CD8-positive, alpha-beta memory T cell (primary cell): ENCODE data around the gene COL19A1. TPM values are rescaled to one million over a fixed set of nuclear protein-coding genes. Genes with fewer than 3 reads are reported as not detected.

Experiments used
- CTCF ChIA-PET: fragments of 350-600 bp; sonication (Branson Sonifier 250); formaldehyde crosslinking; loops from one replicate; lab custom pipeline; 2021; ENCODE audit warnings: antibody characterized with exemption; lab: Charles Lee
- POLR2A ChIA-PET: fragments of 350-600 bp; sonication (Branson Sonifier 250); formaldehyde crosslinking; loops from one replicate; lab custom pipeline; 2021; ENCODE audit warnings: antibody characterized with exemption; lab: Charles Lee
- DNase-seq, 5 donors: peaks; one replicate each; pipeline versions ENCODE4 v3.0.0 to v3.0.0-alpha.2; 2020 to 2022; ENCODE audit warnings: mixed read lengths in 1 of 5
- H3K27ac ChIP-seq: one replicate; pipeline ENCODE4 v1.7.0; 2013; ENCODE audit warnings: low read depth, mild to moderate bottlenecking, low read length, moderate library complexity
- H3K27me3 ChIP-seq: 2 replicates; pipeline ENCODE4 v1.7.0; 2013; ENCODE audit warnings: low read length, mild to moderate bottlenecking; ENCODE audit not compliant: insufficient read depth, poor library complexity, severe bottlenecking
- H3K36me3 ChIP-seq: 2 replicates; pipeline ENCODE4 v1.7.0; 2013; ENCODE audit warnings: mild to moderate bottlenecking, low read length, moderate library complexity; ENCODE audit not compliant: insufficient read depth
- H3K4me1 ChIP-seq: 2 replicates; pipeline ENCODE4 v1.7.0; 2013; ENCODE audit warnings: mild to moderate bottlenecking, low read length, moderate library complexity; ENCODE audit not compliant: insufficient read depth
- H3K4me3 ChIP-seq: 2 replicates; pipeline ENCODE4 v1.7.0; 2013; ENCODE audit warnings: mild to moderate bottlenecking, low read length
- H3K9me3 ChIP-seq: 2 replicates; pipeline ENCODE4 v1.7.0; 2013; ENCODE audit warnings: mild to moderate bottlenecking, low read length
- H3K27ac Mint-ChIP-seq, 8 donors: one replicate each; pipeline ENCODE4 v1.8.0; 2020 to 2021; ENCODE audit warnings: mixed read lengths in 8 of 8, mild to moderate bottlenecking in 6 of 8, inconsistent platforms in 3 of 8, moderate library complexity in 3 of 8
- H3K27me3 Mint-ChIP-seq, 2 donors: one replicate each; pipeline ENCODE4 v1.8.0; 2020 to 2021; ENCODE audit warnings: mixed read lengths in 2 of 2, mild to moderate bottlenecking in 1 of 2, moderate library complexity in 1 of 2
- H3K36me3 Mint-ChIP-seq, 3 donors: one replicate each; pipeline ENCODE4 v1.8.0; 2020 to 2021; ENCODE audit warnings: mixed read lengths in 3 of 3, inconsistent platforms in 1 of 3, mild to moderate bottlenecking in 1 of 3
- H3K4me1 Mint-ChIP-seq, 3 donors: one replicate each; pipeline ENCODE4 v1.8.0; 2020 to 2021; ENCODE audit warnings: mixed read lengths in 3 of 3, inconsistent platforms in 1 of 3, mild to moderate bottlenecking in 1 of 3
- H3K4me3 Mint-ChIP-seq, 7 donors: one replicate each; pipeline ENCODE4 v1.8.0; 2020 to 2021; ENCODE audit warnings: mixed read lengths in 7 of 7, mild to moderate bottlenecking in 6 of 7, moderate library complexity in 4 of 7, inconsistent platforms in 2 of 7
- H3K9me3 Mint-ChIP-seq, 5 donors: one replicate each; pipeline ENCODE4 v1.8.0; 2020 to 2022; ENCODE audit warnings: mixed read lengths in 5 of 5, mild to moderate bottlenecking in 3 of 5, moderate library complexity in 2 of 5, inconsistent platforms in 1 of 5
- polyA plus RNA-seq: library from polyadenylated mRNA; unstranded; fragments of 300-500 nt; fragmentation: Illumina TruSeq; gene quantifications from one replicate; pipeline ENCODE4 v1.2.3, GENCODE V29; 2021
- total RNA-seq, 2 experiments: library from RNA; stranded (reverse); gene quantifications; one replicate each; pipeline ENCODE4 v1.2.3, GENCODE V29; 2021

The COL19A1 gene
- total and polyA plus RNA-seq, 3 experiments from 2014 or later, result 0.07 to 0.33 TPM; not detected in 1

GRCh38 chr6:69846770-69847491, 19.4 kb upstream of the COL19A1 start:
- Mint-ChIP-seq H3K4me3 (no peak overlapping the region), H3K4me1 (no peaks in the 10 kb centered on the region)
- CTCF ChIA-PET, result interaction anchor here (1.1 kb wide), 1 partner anchor 12 kb away, joined by 3 read pairs; no protein-coding TSS in a partner anchor

GRCh38 chr6:69847492-69847788, 18.9 kb upstream of the COL19A1 start:
- ChIA-PET POLR2A (interaction anchor here (0.6 kb wide), 1 partner anchor 9 kb away, joined by 4 read pairs; no protein-coding TSS in a partner anchor), CTCF (interaction anchor here (1.1 kb wide), 1 partner anchor 12 kb away, joined by 3 read pairs; no protein-coding TSS in a partner anchor)
- no peak overlapping the region for H3K4me3 Mint-ChIP-seq
- Histone ChIP-seq H3K4me3 (no peak overlapping the region), H3K27me3 (no peaks in the 10 kb centered on the region), H3K4me1 (no peaks in the 10 kb centered on the region), H3K9me3 (no peaks in the 10 kb centered on the region), H3K27ac (no peak overlapping the region), H3K36me3 (no peaks in the 10 kb centered on the region)
- no peaks in the 10 kb centered on the region for H3K4me1 Mint-ChIP-seq
- H3K9me3 Mint-ChIP-seq, result peaks cover 0 to 2% (median 0%) of the 10 kb centered on the region in 5 donors
- H3K27me3 Mint-ChIP-seq, result peaks cover 12 to 48% of the 10 kb centered on the region in 2 donors
- H3K36me3 Mint-ChIP-seq, result peaks cover 0 to 1% (median 0%) of the 10 kb centered on the region in 3 donors
- no peak overlapping the region for H3K27ac Mint-ChIP-seq
- DNase-seq, result no peak

More at GRCh38 chr6:69846770-69847491, 19.4 kb upstream of the COL19A1 start:
- H3K4me3 ChIP-seq, result no peak overlapping the region
- DNase-seq, result no peak
- no peak overlapping the region for H3K27ac Mint-ChIP-seq
- POLR2A ChIA-PET, result no interaction called here
- H3K36me3 Mint-ChIP-seq, result peaks cover 0 to 1% (median 0%) of the 10 kb centered on the region in 3 donors
- no peaks in the 10 kb centered on the region for H3K27me3 ChIP-seq
- H3K4me1 ChIP-seq, result no peaks in the 10 kb centered on the region
- no peaks in the 10 kb centered on the region for H3K9me3 ChIP-seq
- H3K27ac ChIP-seq, result no peak overlapping the region
- H3K9me3 Mint-ChIP-seq, result no peaks in the 10 kb centered on the region
- H3K27me3 Mint-ChIP-seq, result peaks cover 11 to 49% of the 10 kb centered on the region in 2 donors
- H3K36me3 ChIP-seq, result no peaks in the 10 kb centered on the region

- POLR2A ChIA-PET, result no interaction called here
Measured at GRCh38 chr6:69848552-69848951, 17.8 kb upstream of the COL19A1 start.

GRCh38 chr6:69852706-69853105, 13.7 kb upstream of the COL19A1 start:
- ChIA-PET CTCF (no interaction called here), POLR2A (no interaction called here)
- H3K4me1 ChIP-seq, result no peaks in the 10 kb centered on the region
- Mint-ChIP-seq H3K27me3 (peaks cover 13 to 32% of the 10 kb centered on the region in 2 donors), H3K4me1 (no peaks in the 10 kb centered on the region), H3K4me3 (no peak overlapping the region), H3K27ac (no peak overlapping the region), H3K9me3 (peaks cover 0 to 11% (median 5%) of the 10 kb centered on the region in 5 donors), H3K36me3 (no peaks in the 10 kb centered on the region)
- H3K27ac ChIP-seq, result no peak overlapping the region
- no peak for DNase-seq
- no peaks in the 10 kb centered on the region for H3K36me3 ChIP-seq
- H3K4me3 ChIP-seq, result no peak overlapping the region
- no peaks in the 10 kb centered on the region for H3K9me3 ChIP-seq
- no peaks in the 10 kb centered on the region for H3K27me3 ChIP-seq

More at GRCh38 chr6:69848552-69848951, 17.8 kb upstream of the COL19A1 start:
- Histone ChIP-seq H3K36me3 (no peaks in the 10 kb centered on the region), H3K4me1 (no peaks in the 10 kb centered on the region), H3K4me3 (no peak overlapping the region), H3K27me3 (no peaks in the 10 kb centered on the region), H3K27ac (no peak overlapping the region), H3K9me3 (no peaks in the 10 kb centered on the region)
- peaks cover 15 to 48% of the 10 kb centered on the region in 2 donors for H3K27me3 Mint-ChIP-seq
- no peak overlapping the region for H3K27ac Mint-ChIP-seq
- no peaks in the 10 kb centered on the region for H3K4me1 Mint-ChIP-seq
- H3K9me3 Mint-ChIP-seq, result peaks cover 0 to 11% (median 5%) of the 10 kb centered on the region in 5 donors
- CTCF ChIA-PET, result interaction anchor here (1.4 kb wide), 1 partner anchor 52 kb away, joined by 5 read pairs; the partner anchor contains the start of gene LMBRD1
- no peak for DNase-seq
- peaks cover 0 to 1% (median 0%) of the 10 kb centered on the region in 3 donors for H3K36me3 Mint-ChIP-seq
- no peak overlapping the region for H3K4me3 Mint-ChIP-seq

GRCh38 chr6:69861986-69862385, 4.4 kb upstream of the COL19A1 start:
- Histone ChIP-seq H3K9me3 (no peaks in the 10 kb centered on the region), H3K36me3 (no peaks in the 10 kb centered on the region), H3K4me3 (no peak overlapping the region), H3K27me3 (peaks cover 5% of the 10 kb centered on the region), H3K4me1 (peaks cover 9% of the 10 kb centered on the region), H3K27ac (no peak overlapping the region)
- peaks cover 6 to 38% of the 10 kb centered on the region in 2 donors for H3K27me3 Mint-ChIP-seq
- peaks cover 9 to 14% (median 13%) of the 10 kb centered on the region in 3 donors for H3K4me1 Mint-ChIP-seq
- ChIA-PET POLR2A (no interaction called here), CTCF (no interaction called here)
- no peaks in the 10 kb centered on the region for H3K36me3 Mint-ChIP-seq
- no peak for DNase-seq
- no peak overlapping the region for H3K27ac Mint-ChIP-seq
- no peak overlapping the region for H3K4me3 Mint-ChIP-seq
- H3K9me3 Mint-ChIP-seq, result peaks cover 0 to 4% (median 2%) of the 10 kb centered on the region in 5 donors

GRCh38 chr6:69863766-69864165, 2.6 kb upstream of the COL19A1 start:
- peak overlapping the region in 1 of 7 donors; percentile 7 for H3K4me3 Mint-ChIP-seq
- POLR2A ChIA-PET, result no interaction called here
- H3K36me3 Mint-ChIP-seq, result no peaks in the 10 kb centered on the region
- Histone ChIP-seq H3K27ac (no peak overlapping the region), H3K36me3 (no peaks in the 10 kb centered on the region), H3K4me3 (no peak overlapping the region), H3K9me3 (no peaks in the 10 kb centered on the region), H3K4me1 (peaks cover 16% of the 10 kb centered on the region), H3K27me3 (peaks cover 5% of the 10 kb centered on the region)
- CTCF ChIA-PET, result no interaction called here
- H3K4me1 Mint-ChIP-seq, result peaks cover 15 to 23% (median 23%) of the 10 kb centered on the region in 3 donors
- H3K27ac Mint-ChIP-seq, result no peak overlapping the region
- no peak for DNase-seq
- peaks cover 15 to 42% of the 10 kb centered on the region in 2 donors for H3K27me3 Mint-ChIP-seq
- H3K9me3 Mint-ChIP-seq, result peaks cover 0 to 4% (median 2%) of the 10 kb centered on the region in 5 donors

GRCh38 chr6:69865126-69865525, 1.2 kb upstream of the COL19A1 start:
- peaks cover 15 to 23% (median 23%) of the 10 kb centered on the region in 3 donors for H3K4me1 Mint-ChIP-seq
- no peak overlapping the region for H3K27ac Mint-ChIP-seq
- Histone ChIP-seq H3K27ac (no peak overlapping the region), H3K4me1 (peaks cover 16% of the 10 kb centered on the region), H3K36me3 (no peaks in the 10 kb centered on the region), H3K27me3 (peaks cover 10% of the 10 kb centered on the region), H3K9me3 (no peaks in the 10 kb centered on the region), H3K4me3 (no peak overlapping the region)
- H3K36me3 Mint-ChIP-seq, result no peaks in the 10 kb centered on the region
- H3K4me3 Mint-ChIP-seq, result no peak overlapping the region
- H3K27me3 Mint-ChIP-seq, result peaks cover 13 to 48% of the 10 kb centered on the region in 2 donors
- CTCF ChIA-PET, result interaction anchor here (1.8 kb wide), 1 partner anchor 23 kb away, joined by 4 read pairs; no protein-coding TSS in a partner anchor
- no peak for DNase-seq
- H3K9me3 Mint-ChIP-seq, result peaks cover 0 to 2% (median 0%) of the 10 kb centered on the region in 5 donors
- POLR2A ChIA-PET, result no interaction called here
